GM21390 (cell line): ENCODE measurements around the gene MOXD1.
"Not testable (repeated sequence)": the region's sequence is repeated elsewhere in the genome, so short reads cannot be mapped to it uniquely, and the experiment has no call there.

ENCODE experiments used
- ATAC-seq: cut with Tn5 transposase; IDR thresholded peaks from one replicate; pipeline ENCODE4 v1.9.1; 2021; ENCODE audit not compliant: unreplicated experiment

MOXD1 gene

DNA sequence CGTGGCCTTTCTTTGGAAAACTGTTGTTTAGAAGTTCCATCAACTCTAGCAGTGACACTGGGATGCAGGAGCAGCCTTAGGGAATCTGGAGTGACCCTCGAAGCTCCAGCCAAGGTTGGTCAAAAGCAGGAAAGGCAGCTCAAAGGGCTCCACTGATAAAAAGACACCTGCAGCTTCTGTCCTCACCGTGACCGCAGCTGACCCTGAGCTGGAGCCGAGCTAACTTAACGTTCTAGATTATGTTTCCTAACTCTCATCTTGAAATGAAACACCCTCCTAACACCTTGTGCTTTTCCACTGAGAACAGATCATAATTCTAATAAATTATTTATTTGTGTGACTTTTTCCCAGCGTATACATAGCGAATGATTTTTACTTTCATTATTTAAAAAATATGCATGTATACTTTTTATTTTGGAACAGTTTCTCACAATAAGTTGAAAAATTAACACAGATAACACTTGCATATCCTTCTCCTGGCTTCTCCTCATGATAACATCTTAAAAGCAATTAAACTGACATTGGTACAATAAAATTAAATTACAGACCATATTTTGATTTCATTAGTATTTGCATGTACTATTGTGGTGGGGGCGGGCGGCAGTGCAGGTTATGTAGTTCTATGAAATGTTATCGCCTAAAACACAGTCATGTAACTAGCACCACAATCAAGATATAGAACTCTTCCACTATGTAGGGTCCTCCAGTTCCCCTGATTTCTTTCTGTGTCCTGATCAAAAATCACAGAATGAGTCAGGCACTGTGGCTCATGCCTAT lies 116.1 kb downstream of the MOXD1 start:
- ATAC-seq = no peak

GRCh38 chr6:132282696-132283095 lies 118.6 kb downstream of the MOXD1 start:
- no peak for ATAC-seq

DNA sequence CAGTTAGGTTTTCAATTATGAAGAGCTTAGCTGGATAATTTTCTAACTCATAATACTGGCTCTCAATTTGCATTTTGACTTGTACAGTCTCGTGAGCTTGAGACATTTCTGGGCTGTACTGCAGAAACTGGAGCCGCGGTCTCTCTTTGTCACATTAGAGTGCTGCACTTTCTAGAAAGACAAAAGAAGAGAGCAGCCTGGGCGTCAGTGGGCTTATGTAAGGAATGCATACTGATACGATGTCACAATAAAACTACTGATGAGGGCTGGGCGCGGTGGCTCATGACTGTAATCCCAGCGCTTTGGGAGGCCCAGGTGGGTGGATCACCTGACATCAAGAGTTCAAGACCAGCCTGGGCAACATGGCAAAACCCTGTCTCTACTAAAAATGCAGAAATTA lies 120.8 kb downstream of the MOXD1 start:
- no peak for ATAC-seq

DNA sequence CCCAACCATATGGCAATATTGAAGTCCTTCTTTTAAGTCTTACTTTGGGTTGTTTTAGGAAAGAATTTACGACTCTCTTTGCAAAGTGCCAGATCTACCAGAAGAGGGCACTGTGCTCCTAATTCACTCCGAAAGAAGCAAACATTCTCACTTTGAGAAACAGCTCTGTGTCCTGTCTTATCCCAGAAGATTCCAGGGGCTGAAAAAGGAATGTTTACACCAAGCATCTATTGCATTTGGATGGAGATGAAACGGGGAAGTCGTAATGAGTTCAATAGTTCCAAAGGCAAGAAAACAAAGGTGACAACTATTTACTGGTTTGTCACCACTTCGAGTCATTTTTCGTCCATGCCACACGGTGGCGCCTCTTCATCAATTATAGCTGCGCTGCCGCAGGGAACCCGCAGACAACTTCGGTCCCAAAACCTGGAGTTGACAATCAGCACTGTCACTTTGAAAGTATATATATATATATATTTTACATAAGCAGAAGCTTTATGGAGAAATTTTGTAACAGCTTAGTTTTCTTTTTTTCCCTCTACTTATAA lies 121.6 kb downstream of the MOXD1 start:
- peak; percentile 92 for ATAC-seq

DNA sequence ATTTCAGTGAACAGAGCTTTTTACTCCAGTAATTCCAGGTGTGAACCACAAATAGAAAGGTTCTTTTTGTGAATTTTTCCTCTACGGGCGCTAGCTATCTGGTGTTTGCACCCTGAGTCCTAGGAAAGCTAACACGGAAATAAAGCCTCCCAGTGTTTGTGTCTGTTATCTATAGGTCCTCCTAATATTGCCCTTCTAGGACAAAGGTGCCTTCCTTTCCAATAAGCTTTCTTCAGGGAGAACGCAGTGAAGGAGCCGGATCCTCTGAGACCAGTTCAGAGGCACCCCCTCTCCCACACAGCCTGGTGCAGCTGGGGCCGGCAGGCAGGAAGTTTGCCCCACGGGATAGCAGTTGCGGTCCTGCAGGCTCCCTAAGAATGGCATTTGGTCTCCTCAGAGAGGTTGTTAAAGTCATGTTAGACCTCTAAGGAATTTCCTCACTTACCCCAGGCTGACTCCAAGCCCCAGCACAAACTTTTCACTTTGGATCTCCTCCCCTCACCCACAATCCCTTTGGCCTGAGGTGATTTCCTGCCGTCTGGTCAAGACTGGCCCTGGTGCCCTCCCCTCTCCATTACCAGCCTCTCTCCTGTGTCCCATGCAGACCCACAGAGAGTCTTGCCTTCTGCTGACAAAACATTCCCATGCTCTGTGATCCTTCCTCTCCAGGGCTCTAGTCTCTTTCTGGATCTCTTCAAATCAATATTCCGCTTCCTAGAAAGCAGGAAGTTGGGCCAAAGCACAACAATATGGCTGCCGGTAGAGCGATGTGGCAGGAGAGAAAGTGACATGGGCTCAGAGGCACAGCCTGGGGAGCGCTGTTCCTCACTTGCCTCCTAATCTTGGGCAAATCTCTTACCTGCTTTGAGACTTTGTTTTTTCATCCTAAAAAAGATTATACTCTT lies 126.0 kb downstream of the MOXD1 start:
- ATAC-seq = no peak

DNA sequence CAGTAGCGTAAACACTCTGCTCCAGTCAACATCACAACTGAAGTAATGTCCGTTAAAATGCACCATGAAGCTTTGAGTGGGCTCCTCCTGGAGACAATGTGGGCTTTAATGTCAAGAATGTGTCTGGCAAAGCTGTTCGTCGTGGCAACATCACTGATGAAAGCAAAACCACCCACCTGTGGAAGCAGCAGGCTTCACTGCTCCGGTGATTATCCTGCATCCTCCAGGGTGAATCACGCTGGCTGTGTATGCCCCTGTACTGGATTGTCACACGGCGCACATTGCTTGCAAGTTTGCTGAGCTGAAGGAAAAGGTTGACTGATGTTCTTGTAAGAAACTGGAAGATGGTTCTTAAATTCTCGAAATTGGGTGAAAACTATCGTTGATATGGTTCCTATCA lies 128.5 kb downstream of the MOXD1 start:
- ATAC-seq = no peak

- ATAC-seq = no peak
Observed at GRCh38 chr6:132270726-132271402, 130.4 kb downstream of the MOXD1 start.

DNA sequence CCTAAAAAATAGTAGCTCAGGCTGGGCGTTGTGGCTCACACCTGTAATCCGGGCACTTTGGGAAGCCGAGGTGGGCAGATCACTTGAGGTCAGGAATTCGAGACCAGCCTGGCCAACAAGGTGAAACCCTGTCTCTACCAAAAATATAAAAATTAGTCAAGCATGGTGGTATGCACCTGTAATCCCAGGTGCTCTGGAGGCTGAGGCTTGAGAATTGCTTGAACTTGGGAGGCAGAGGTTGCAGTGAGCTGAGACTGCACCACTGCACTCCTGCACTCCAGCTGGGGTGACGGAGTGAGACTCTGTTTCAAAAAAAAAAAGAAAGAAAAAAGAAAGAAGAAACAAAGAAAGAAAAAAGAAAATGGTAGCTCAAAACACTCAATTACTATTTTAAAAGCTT lies 132.6 kb downstream of the MOXD1 start:
- not testable (repeated sequence) for ATAC-seq

DNA sequence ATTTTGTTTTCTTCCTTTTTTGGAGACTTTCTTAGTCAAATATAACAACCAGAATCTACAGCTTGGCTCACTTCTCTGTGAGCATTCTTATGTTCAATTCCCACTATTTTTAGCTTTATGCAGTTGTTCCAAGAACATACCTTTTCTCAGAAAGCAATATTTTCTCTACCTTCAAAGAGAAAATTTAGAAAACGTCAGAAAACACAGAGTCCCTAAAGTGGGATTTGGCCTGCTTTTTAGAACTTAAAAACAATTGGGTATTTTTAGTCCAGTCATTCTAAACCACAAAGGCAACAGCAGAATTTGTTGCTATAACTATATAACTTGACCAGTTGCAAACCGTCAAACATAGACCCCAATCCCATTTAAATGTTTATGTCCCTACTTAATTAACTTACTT lies 133.1 kb downstream of the MOXD1 start:
- ATAC-seq = no peak

DNA sequence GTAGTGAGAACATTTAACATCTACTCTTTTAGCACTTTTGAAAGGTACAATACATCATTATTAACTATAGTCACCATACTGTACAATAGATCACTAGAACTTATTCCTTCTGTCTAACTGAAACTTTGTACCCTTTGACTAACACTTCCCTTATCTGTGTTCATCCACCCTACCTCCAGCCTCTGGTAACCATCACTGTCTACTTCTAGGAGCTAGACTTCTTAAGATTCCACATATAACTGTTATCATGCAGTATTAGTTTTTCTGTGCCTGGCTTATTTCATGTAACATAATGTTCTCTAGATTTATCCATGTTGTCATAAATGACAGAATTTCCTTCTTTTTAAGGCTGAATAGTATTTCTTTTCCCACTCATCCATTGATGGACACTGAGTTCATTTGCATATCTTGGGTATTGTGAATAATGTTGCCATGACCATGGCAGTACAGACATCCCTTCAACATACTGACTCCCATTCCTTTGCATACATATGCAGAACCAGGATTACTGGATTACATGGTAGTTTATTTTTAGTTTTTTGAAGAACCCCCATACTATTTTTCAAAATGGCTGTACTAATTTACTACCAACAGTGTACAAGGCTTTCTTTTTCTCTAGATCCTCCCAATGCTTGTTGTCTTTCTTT lies 135.7 kb downstream of the MOXD1 start:
- ATAC-seq = no peak

- no peak for ATAC-seq
Observed at GRCh38 chr6:132264021-132264500, 137.2 kb downstream of the MOXD1 start.

DNA sequence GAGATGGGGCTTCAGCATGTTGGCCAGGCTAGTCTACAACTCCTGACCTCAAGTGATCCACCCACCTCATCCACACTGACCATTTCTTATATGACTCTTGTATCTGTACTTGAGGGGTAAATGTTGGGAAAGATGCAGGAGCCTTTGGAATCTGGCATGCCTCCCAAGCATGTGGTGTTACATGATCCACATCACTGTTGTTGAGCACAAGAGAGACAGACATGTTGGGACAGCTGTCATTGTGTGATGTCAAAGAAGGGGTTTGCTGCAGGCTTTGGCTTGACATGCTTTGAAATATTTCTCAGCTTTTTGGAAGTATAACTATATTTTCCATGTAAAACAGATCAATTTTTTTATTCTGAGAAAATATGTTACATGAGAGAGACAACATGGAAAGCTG lies 139.9 kb downstream of the MOXD1 start:
- no peak for ATAC-seq

- ATAC-seq = no peak
Observed at GRCh38 chr6:132259070-132259469, 142.2 kb downstream of the MOXD1 start.

DNA sequence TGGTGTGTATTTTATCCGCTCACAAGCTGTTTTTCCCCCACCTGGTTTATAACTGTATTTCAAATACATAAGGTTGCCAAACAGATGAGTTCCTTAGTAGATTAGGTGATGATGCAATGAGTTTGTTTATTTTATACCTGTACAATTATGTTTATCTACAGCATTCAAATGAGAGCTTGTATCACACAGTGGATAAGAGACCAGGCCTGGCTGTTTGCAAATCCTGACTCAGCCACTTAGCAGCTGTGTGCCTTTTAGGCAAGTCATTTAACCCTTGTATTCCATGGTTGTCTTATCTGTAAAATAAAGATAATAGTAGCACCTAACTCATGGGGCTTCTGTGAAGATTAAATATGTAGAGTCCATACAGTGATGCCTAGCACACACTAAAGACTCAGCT lies 143.7 kb downstream of the MOXD1 start:
- ATAC-seq = no peak

GRCh38 chr6:132256457-132256856 lies 144.8 kb downstream of the MOXD1 start:
- ATAC-seq = no peak

- no peak for ATAC-seq
Observed at GRCh38 chr6:132253906-132254305, 147.4 kb downstream of the MOXD1 start.

- no peak for ATAC-seq
Observed at GRCh38 chr6:132253211-132253610, 148.1 kb downstream of the MOXD1 start.

DNA sequence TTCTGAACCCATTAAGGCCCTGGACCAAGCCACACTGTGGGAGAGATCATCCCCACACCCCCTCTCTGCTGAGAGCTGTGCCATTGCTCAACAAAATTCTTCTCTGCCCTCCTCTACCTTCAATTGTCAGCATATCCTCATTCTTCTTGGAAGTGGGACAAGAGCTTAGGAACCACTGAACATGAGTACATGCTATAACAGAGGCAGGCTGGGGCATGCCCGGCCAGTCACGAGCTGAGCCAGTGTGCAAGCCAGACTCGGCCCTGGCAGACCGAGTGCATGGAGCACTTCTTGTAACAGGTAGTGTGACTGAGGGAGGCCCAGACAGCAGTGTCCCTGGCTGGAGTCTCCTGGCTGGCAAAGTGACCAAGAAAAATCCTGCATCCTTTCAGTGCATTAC lies 149.2 kb downstream of the MOXD1 start:
- no peak for ATAC-seq

GRCh38 chr6:132251711-132252110 lies 149.6 kb downstream of the MOXD1 start:
- no peak for ATAC-seq

DNA sequence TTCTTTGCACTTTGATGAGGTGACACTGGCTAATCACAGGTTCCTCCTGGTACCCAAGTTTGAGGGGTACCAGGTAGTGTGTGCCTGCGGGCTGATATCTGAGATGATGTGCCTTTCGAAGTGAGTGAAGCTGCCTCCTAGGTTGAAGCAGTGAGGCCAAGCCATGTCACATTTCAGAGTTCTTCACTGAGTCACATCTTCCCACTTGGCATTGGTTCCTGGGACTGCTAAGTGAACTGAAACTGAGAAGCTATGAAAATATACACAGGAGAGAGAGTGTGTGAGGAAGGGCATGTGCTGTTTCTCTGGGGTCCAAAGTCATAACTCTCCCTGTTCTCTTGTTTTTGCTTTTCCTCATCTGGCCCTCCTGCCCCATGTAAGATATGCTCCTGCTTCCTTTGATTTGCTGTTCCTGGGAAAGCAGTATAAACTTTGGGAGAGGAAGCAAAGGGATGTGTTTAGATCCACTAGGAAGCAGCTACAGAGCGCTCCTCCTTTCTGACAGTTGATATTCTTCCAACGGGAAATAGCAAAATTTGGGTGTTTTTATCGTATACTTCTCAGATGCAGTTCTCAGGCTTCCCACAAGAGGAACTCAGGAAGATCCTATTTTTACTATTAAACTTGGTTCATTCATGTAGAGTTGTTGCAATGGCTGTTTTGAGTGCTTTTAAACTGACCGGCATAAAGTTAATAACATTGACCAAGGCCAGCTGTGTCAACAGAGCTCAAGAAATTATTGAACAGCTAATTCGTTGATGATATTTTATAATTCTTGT lies 153.7 kb downstream of the MOXD1 start:
- ATAC-seq = no peak
